GM12878 (cell line): ENCODE results near the gene C5orf52. TPM values are rescaled to one million over a fixed set of nuclear protein-coding genes. Genes with fewer than 3 reads are reported as not detected.

Source experiments
- BCLAF1 ChIP-seq: fragments of 450-650 bp; IDR thresholded peaks from 2 replicates; pipeline ENCODE4 v1.6.1; 2017; ENCODE audit warnings: antibody characterized with exemption, mild to moderate bottlenecking, moderate library complexity
- E4F1 ChIP-seq: fragments of 450-650 bp; IDR thresholded peaks from 2 replicates; pipeline ENCODE4 v1.6.1; 2018; ENCODE audit warnings: borderline replicate concordance, mild to moderate bottlenecking; ENCODE audit not compliant: partially characterized antibody
- MYB ChIP-seq: fragments of 150-350 bp; IDR thresholded peaks from 2 replicates; pipeline ENCODE4 v1.6.1; 2014; ENCODE audit warnings: mild to moderate bottlenecking, low read depth, low read length, borderline replicate concordance
- SMARCA5 ChIP-seq: fragments of 450-650 bp; IDR thresholded peaks from 2 replicates; pipeline ENCODE4 v1.6.1; 2017; ENCODE audit warnings: mild to moderate bottlenecking
- YBX1 ChIP-seq: fragments of 450-650 bp; IDR thresholded peaks from 2 replicates; pipeline ENCODE4 v1.6.1; 2016; ENCODE audit warnings: antibody characterized with exemption
- polyA plus RNA-seq, 11 experiments: library from polyadenylated mRNA; depleted of rRNA in 4 of 11; unstranded in 6 of 11; stranded (reverse) in 5 of 11; fragments of >200 nt; fragmentation: Nextera tagmentation in 4 of 11; fragmentation: Illumina TruSeq in 1 of 11; extraction: Ambion mirVana in 4 of 11; extraction: Trizol in 1 of 11; gene quantifications; 1 replicate in 1 of 11; 2 replicates in 10 of 11; pipeline versions ENCODE4 v1.2.1 to v1.2.3, GENCODE V29; 2011 to 2016; ENCODE audit warnings: inconsistent platforms in 2 of 11, missing spikeins in 2 of 11, low read depth in 1 of 11
- total RNA-seq, 4 experiments: library from RNA; depleted of rRNA in 3 of 4; stranded (reverse); fragments of >200 nt in 3 of 4; fragmentation: Illumina TruSeq in 1 of 4; extraction: Trizol in 1 of 4; gene quantifications; 2 replicates each; pipeline versions ENCODE4 v1.2.1 to v1.2.3, GENCODE V29; 2013 to 2021
- TF ChIP-seq, protein P1 (sequence below): fragments of 450-650 bp; conservative IDR thresholded peaks from 2 replicates; pipeline ENCODE4 v1.6.1; 2017; ENCODE audit warnings: mild to moderate bottlenecking, moderate library complexity

Gene C5orf52
- total and polyA plus RNA-seq, 10 of the 15 experiments (the other 5 are each of a cell fraction or from before 2014, with no cell fraction given) = not detected

GRCh38 chr5:157649101-157649500, 22.2 kb upstream of the C5orf52 start (continued):
- TF ChIP-seq, protein P1, sequence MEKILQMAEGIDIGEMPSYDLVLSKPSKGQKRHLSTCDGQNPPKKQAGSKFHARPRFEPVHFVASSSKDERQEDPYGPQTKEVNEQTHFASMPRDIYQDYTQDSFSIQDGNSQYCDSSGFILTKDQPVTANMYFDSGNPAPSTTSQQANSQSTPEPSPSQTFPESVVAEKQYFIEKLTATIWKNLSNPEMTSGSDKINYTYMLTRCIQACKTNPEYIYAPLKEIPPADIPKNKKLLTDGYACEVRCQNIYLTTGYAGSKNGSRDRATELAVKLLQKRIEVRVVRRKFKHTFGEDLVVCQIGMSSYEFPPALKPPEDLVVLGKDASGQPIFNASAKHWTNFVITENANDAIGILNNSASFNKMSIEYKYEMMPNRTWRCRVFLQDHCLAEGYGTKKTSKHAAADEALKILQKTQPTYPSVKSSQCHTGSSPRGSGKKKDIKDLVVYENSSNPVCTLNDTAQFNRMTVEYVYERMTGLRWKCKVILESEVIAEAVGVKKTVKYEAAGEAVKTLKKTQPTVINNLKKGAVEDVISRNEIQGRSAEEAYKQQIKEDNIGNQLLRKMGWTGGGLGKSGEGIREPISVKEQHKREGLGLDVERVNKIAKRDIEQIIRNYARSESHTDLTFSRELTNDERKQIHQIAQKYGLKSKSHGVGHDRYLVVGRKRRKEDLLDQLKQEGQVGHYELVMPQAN = no peak
- TF ChIP-seq E4F1 (no peak), YBX1 (no peak), BCLAF1 (no peak), SMARCA5 (no peak), MYB (no peak)
